NT2/D1 (cell line): ENCODE measurements around the gene FAM162A.

Experiments used
- SUZ12 ChIP-seq: IDR thresholded peaks from 2 replicates; pipeline ENCODE4 v1.6.1; 2011; ENCODE audit not compliant: insufficient read length, insufficient read depth; ENCODE audit errors: extremely low read depth
- ZNF274 ChIP-seq: IDR thresholded peaks from 2 replicates; pipeline ENCODE4 v1.6.1; 2011; ENCODE audit warnings: mild to moderate bottlenecking, low read depth, low read length

- TF ChIP-seq ZNF274 (no peak), SUZ12 (no peak)
Measured at GRCh38 chr3:122343654-122344053, 40.3 kb upstream of the FAM162A start.
